Fibroblast of pulmonary artery (primary cell): ENCODE data around the gene LRMDA.

Experiments
- DNase-seq: peaks from one replicate; pipeline ENCODE4 v3.0.0-alpha.2; 2010; ENCODE audit warnings: low read depth
- H3K4me3 ChIP-seq: replicated peaks from 2 replicates; pipeline ENCODE4 v1.5.1; 2011; ENCODE audit warnings: low read depth, mild to moderate bottlenecking, control low read depth, low read length, moderate library complexity
- CTCF ChIP-seq: IDR thresholded peaks from 2 replicates; pipeline ENCODE4 v1.5.1; 2011; ENCODE audit warnings: mild to moderate bottlenecking, control low read depth, low read length, inconsistent platforms; ENCODE audit errors: missing control alignments

LRMDA gene

GRCh38 chr10:75773231-75773780 is 341.9 kb downstream of the LRMDA start:
- peak; percentile 68 for DNase-seq
- TF ChIP-seq CTCF: no peak
- H3K4me3 ChIP-seq: no peak overlapping the region

GRCh38 chr10:75773813-75774782 is 342.7 kb downstream of the LRMDA start:
- no peak for DNase-seq

GRCh38 chr10:75774783-75775490 is 343.5 kb downstream of the LRMDA start:
- peak; percentile 66 for DNase-seq
- H3K4me3 ChIP-seq: no peak overlapping the region
- no peak for TF ChIP-seq CTCF

More at GRCh38 chr10:75773813-75774782, 342.7 kb downstream of the LRMDA start:
- H3K4me3 ChIP-seq: no peak overlapping the region
- TF ChIP-seq CTCF: no peak

- TF ChIP-seq CTCF: no peak
- no peak overlapping the region for H3K4me3 ChIP-seq
- no peak for DNase-seq
These were observed 345.5 kb downstream of the LRMDA start for GRCh38 chr10:75776738-75777504.

- TF ChIP-seq CTCF: no peak
- no peak for DNase-seq
These were observed 347.2 kb downstream of the LRMDA start for GRCh38 chr10:75778665-75779064.

GRCh38 chr10:75779276-75779675 is 347.9 kb downstream of the LRMDA start:
- TF ChIP-seq CTCF: no peak
- no peak overlapping the region for H3K4me3 ChIP-seq
- no peak for DNase-seq

More at GRCh38 chr10:75778665-75779064, 347.2 kb downstream of the LRMDA start:
- H3K4me3 ChIP-seq: no peak overlapping the region
